ENCODE results near the gene TSTD1.
"Not testable (repeated sequence)": the region's sequence is repeated elsewhere in the genome, so short reads cannot be mapped to it uniquely, and the experiment has no call there.

Gene TSTD1

DNA sequence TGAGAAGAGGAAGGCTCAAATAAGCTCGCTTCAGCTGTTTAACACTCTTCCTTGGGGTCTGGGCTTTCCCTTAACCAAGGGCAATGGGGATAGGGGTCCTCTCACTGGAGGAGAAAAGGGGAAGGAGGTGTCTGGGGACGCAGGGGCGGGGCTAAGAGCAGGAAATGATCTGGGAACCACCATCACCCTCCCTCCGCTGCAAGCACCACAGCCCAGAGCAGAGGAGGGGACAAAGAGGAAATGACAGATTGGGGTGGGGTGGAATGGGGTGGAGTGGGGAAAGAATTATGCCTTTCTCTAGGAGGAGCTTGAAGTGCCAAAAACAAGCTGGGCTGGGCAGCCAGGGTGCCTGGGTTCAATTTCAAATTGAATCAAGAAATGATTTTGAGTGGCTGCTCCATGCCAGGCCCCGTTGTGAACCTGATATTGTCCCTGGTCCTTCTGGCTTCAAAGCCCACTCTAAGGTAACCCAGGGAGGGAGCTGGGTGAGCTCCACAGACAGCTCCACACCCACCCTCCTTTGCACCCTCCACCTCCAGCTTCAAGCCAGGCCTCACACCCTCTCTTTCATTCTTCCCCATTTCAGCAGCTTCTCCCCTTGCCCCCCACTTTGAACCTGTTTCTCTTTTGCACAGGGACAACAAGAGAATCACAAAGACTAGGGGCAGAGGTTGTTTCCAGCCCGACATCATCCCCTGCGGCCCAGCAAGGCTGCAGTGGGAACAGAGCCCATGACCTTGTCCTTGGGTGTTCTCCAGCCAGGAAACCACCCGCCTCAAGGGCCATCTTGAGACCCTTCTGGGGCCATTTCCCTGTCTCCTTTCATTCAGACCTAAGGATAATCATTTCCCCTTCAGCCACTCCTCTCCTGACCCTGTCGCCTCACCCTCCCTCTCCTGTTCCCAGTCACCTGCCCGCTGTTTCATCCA, 29.8 kb upstream of the TSTD1 start:
- DNase-seq (ENCODE audit: low spot score) = no peak

DNA sequence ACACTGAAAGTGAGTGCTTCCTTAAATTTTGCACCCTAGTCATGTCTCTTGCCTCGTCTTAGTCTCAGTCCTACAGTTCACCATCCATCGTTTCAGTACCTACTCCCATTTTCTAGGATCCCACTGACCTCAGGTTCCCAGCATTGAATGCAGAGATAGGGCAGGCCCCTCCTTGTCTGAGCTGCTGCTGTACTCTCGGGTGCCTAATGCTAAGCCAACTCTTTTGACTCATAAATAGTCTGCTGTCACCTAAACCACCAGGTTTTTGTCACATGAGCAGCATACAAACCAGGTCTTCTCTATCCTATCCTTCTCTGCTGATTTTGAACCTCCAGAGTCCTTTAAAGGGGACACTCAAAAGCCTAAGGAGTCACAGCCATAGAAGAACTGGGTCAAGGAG, 27.9 kb upstream of the TSTD1 start:
- DNase-seq (ENCODE audit: low spot score) = no peak

DNA sequence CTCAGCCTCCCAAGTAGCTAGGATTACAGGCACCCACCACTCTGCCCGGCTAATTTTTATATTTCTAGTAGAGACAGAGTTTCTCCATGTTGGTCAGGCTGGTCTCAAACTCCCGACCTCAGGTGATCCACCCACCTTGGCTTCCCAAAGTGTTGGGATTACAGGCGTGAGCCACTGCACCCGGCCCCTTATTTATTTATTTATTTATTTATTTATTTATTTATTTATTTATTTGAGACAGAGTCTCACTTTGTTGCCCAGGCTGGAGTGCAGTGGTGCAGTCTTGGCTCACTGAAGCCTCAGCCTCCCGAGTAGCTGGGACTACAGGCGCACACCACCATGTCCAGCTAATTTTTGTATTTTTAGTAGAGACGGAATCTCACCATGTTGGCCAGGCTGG, 26.9 kb upstream of the TSTD1 start:
- DNase-seq (ENCODE audit: low spot score) = not testable (repeated sequence)

DNA sequence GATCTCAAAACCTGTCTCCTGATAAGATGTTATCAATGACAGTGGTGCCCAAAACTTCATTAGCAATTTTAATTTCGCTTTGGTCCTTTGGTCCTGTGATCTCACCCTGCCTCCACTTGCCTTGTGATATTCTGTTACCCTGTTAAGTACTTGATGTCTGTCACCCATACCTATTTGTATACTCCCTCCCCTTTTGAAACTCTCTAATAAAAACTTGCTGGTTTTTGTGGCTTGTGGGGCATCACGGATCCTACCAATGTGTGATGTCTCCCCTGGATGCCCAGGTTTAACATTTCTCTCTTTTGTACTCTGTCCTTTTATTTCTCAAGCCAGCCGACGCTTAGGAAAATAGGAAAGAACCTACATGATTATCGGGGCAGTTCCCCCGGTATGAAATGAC, 25.2 kb upstream of the TSTD1 start:
- DNase-seq (ENCODE audit: low spot score) = not testable (repeated sequence)

DNA sequence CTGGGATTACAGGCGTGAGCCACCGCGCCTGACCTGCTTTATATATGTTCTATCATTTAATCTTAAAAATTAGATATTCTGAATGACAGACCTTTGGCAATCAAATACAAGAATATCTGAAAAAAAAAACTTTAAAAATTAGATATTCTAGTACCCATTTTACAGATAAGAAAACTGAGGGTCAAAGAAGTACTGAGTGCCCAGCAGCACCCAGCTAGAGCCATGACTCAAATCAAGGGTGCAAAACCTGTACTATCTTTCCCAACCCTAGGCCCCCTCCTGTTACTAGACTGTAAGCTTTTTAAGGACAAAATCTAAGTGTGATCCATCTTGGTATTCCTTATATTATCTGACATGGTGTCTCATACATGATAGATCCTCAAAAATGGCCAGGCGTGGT, 22.7 kb upstream of the TSTD1 start:
- no peak for DNase-seq (ENCODE audit: low spot score)

DNA sequence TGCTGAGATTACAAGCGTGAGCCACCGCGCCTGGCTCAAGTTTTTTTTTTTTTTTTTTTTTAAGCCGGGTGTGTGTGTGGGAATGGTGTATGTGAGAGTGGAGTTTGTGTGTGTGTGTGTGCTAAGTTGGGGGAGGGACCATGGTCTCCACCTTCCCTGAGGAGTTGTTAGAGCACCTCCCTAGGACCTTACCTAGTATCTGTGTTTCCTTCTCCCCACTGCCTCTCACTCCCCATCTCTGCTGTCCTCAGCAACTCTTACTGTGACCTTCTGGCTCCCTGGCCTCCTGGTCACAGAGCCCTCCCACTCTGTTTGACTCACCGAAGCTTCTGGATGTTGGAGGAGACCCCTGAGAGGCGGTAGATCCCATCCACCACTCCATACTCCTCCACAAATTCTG, 20.5 kb upstream of the TSTD1 start:
- DNase-seq (ENCODE audit: low spot score) = no peak

DNA sequence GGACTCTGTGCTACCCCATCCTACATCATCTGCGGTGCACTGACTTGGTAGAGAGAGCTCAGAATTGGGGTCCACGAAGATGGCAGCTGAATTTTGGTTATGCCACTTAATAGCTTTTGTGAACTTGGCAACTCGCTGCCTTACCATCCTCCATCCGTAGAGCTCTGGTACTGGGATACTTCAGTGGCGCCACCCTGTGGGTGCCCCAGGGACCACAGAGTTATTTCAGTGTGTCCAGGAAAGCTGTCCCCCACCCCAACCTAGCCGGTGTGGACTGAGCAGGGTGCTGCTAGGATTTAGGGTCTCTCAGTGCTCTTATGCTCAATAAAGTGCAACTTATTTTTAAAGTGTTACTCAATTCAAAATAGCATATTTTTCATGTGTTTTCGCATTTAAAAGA, 16.0 kb upstream of the TSTD1 start:
- DNase-seq (ENCODE audit: low spot score) = no peak

DNA sequence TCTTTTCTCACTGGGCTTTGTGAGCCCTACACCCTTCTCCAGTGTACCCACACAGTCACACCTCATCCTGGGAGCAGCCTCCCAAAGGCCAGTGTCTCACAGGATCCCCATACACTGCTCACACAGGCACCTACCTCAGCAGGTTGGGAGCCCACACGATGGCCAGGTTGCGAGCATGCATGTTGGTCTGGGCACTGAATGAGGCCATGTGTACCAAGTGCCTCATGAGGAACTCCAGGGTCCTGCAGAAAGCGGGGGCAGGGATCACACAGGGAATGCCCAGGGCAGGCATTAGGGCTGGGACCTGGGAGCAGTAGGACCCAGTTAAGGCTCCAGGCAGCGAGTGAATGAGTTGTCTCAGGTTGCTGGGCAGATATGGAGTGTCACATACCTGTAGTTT, 15.5 kb upstream of the TSTD1 start:
- no peak for DNase-seq (ENCODE audit: low spot score)

DNA sequence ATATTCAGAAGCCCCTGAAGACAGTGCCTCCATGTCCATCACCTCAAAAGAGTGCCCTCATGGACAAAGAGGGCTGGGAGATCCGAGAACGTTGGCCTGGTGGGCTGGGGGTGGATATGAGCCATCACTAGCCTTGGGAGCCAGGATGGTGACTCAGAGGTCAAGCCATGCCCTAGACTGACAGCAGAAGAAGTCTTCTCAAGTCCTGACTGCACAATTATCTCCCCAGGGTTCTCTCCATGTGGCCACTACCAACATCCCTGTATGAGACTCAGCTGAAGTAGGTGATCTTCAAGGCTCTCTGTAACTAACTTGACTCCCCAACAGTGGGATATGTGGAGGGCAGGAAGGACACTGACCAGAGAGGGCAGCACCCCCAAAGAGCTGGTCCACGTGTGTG, 14.1 kb upstream of the TSTD1 start:
- no peak for DNase-seq (ENCODE audit: low spot score)

DNA sequence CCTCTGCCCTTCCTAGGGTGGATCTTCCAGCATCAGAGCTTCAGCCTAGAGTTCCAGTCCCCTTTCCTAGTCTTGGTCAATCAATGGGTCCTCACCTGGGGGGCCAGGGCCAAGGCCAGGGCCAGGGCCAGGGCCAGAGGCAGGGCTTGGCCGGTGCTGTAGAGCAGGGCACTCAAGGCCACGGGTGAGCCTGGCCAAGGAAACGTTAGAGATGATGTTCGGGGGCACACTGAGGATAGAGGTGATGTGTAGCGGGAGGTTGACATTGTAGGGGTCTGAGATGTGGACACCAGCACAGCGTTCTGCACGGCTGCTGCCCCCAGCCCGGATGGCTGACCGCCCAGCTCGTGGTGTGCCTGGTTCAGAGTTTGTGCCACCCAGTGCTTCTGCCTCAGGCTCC, 12.5 kb upstream of the TSTD1 start:
- DNase-seq (ENCODE audit: low spot score) = no peak

DNA sequence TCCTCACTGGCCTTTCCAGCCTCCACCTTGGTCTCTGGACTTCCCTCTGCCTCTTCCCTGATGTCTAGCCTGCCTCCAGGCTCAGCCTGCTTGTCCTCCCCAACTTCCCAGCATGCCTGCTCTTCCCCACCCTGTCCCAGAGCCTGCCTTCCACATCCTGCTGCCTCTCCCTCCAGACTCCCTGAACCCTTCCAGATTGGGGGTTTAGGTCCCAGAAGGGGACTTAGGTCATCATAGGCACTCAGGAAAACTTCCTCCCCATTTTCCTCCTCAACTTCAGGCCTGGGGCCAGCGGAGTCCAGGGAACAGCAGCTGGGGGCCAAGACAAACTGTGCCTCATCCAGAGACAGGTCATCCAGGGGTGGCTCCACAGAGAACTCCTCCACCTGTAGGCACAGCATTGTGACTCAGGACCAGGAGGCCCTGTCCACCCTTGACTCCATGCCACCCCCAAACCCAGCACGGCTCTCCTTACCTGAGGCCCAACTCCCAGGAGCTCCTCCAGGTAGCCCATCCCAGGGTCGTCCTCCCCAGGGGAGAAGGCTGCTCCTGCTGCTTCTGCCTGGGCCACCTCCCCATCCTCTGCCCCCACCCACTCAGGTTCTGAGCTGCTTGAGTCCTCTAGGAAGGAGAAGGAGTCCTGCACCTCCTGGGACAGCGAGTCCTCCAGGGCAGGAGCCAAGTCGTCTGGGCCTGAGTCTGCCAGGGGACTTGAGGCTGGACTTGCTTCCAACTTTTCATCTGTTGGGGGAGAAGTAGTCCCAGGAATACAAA, 10.4 kb upstream of the TSTD1 start:
- no peak for DNase-seq (ENCODE audit: low spot score)

DNA sequence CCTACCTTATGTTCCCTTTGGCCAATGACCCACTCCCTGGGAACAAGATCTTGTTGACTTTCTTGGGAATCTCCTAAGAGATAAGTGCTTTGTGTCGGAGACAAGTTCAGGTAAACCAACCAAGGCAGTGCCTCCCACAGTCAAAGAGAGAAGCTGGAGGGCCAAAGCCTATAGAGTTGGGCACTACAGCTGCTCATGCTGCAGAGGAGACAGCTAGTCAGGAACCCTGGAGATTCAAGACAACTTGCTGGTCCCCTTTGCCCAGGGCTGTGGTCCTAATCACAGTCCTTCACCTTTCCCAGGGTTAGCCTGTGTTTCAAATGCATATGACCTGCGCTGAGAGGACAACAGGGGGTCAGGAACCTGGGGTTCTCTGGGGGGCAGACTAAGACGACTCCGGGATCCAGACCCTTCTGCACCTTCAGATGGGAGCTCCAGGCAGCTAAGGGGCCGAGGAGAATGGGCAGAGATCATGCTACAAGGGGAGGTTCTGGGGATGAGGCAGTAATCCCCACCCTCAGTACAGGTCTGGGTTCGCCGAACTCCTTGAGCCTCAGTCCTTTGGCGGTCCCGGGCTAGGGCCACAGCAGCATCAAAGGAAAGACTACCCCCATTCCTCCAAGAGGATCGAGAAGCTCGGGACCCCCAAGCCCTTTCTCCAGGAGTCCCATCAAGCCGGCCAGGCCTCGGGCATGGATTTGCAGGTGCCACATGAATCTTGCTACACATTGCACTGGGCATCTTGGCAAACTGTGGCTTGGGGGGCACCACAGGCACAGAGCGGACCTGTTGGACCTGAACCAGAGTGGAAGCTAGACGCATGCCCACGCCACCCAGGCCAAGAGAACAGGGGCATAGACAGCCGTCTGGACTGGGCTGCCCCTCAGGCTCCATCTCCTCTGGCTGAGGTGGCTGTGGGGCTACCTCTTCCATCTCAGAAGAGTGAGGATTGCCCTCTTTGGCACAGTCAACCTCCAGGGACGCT, 9.0 kb upstream of the TSTD1 start:
- DNase-seq (ENCODE audit: low spot score) = no peak

DNA sequence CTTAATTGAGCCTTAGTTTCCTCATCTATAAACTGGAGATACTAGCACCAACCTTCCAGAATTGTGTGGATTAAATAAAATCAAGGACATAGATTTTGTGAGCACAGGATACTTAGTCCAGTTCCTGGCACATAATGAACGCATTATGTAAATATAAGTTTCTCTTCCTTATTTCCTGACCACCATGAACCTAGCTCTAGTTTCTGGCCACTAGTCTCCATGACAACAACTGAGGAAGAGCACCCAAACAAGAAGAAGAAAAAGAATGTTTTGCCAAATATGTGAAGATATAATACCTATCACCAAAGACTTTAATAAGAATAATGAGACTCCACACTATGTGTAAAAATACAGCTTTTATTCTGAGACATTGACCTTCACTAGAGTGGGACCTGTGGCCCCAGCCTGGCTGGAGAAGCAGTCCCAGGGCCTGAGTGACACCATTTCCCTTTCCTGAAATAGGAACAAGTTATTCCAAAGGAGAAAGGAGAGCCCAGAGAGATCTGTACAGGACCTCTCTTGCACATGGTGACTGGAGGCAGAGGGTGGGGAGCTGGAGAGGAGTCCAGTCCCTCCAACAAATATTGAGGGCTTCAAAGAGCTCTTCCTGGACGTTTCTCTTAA, 8.0 kb upstream of the TSTD1 start:
- DNase-seq (ENCODE audit: low spot score) = no peak

DNA sequence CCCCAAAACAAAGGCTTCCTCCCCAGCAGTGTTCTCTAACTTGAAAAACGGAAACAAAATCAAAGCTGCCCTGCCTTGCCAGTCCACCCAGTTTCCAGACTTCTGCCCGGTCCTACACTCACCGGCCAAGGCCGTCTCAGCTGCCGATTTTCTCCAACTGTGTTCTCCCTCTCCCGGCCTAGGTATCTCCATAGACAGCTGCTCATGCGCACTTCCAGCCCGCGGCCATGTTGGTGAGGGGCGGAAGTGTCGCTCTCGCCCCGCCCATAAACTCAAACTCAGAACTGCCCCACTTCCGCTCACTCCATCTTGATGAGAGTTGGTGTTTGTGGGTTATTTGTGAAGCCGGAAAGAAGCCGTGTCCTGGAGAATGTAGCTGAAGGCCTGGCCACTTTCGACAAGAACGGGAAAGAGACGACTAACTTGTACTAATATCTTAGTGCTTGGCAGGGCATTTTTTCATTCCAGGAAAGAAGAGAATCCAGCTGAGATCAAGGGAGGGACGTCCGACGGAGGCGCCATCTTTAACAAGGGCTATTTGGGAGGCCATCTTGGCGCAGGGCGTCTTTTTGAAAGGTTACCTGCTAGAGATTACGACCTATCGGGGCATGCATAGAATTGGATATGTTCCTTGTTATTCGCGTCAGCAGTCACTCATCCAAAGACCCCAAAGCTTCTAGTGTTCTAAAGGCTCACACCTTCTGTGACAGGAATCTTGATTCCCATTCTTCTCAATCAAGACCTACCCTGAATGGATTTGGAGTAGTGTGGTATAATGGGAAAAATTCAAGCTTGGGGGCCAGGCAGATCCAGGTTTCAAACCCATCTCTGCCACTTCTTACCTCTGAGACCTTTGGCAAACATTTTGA, 7.2 kb upstream of the TSTD1 start, which contains the start of gene USF1:
Gene USF1, minus strand, starts transcription at position 242 of the 869 bp plus-strand sequence. CDS start 2,702 bp downstream, outside the sequence.
- peak; percentile 95 for DNase-seq (ENCODE audit: low spot score)

DNA sequence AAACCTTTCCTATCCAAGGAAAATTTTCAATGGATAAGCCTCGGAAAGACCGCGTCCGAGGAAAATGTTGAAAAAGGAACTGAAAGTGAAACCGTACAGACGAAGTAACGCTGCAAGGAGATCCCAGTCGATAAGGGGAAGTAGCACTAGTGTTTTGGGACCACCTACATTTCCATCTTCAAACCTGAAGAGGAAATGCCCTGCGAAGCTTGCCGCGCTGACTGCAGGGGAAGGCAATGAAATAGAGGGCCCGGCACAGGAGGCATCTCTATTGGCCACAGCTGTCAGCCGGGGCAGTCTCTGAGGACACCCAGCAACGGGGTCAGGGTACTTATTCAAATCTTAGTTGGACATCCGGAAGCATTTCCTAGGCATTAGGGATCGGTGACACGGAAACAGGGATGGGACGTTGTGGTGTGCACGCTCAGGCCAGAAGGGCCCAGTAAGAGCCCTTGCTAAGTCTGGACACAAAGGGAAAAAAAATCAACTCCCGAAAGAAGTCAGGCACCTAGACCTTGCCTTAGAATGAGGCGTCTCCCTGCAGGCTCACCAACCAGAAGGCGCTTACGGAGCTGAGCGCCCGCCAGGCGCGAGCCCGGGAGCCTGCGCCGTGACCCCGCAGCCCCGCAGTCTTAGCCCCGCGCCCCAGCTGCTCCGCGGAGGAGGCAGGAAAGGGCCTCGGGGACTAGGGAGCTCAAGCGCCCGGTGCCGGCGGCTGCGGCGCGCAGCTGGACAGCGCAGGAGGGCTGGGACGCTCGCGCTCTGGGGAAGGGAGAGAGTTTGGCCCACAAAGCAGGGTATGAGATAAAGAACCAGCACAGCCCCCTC, 6.4 kb upstream of the TSTD1 start:
- DNase-seq (ENCODE audit: low spot score) = peak; percentile 67

DNA sequence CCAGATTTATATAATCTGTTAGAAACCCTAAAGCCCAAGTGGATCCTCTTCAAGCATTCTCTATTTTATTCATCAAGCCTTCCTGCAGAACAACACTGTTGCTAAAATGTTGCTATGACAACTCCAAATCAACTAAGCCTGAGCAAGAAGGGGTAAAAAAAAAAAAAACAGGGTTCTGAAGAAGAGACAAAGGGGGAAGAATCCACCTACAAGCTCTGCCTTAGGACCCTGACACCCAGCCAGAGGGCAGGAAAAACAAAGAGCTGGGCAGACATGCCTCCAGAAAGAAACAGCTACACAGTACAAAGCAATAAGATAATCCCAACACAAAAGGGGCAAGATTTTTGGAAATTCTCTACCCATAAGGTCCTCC, 5.8 kb upstream of the TSTD1 start:
- DNase-seq (ENCODE audit: low spot score) = no peak

DNA sequence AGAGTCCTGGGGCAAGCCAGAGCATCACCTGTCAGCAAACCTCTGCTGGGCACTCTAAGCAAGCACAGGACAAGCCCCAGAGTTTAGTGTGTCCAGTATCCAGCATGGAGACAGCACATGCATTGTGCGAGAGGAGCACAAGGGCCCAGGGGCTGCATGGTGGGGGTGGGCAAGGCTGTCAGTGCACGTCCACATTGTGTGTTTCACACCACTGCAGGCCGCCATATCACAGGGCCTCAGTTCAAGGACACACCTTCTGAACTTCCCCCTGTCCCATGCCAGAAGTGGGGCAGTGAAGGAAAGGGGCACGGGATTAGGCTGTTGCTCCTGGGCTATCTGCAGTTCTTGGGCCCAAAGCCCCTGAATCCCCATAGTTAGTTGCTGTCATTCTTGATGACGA, 782 bp upstream of the TSTD1 start:
- DNase-seq (ENCODE audit: low spot score) = no peak

DNA sequence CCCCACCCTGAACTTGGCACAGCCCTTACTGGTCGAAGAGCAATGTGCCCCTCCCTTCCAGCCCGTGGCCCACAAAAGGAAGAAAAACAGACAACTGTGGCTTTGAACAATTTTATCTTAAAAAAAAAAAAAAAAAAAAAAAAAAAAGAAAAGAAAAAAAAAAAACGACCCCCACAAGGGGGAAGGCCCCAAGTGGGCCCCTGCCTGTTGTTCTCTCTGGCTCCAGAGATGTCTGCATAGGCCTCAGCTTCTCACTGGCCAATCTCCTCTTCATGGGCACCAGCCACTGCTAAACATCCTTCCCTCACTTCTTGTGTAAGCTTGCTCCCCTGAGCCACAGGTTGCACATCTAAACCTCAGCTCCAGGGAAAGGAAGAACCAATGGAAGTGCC, 386 bp upstream of the TSTD1 start:
- DNase-seq (ENCODE audit: low spot score) = no peak

DNA sequence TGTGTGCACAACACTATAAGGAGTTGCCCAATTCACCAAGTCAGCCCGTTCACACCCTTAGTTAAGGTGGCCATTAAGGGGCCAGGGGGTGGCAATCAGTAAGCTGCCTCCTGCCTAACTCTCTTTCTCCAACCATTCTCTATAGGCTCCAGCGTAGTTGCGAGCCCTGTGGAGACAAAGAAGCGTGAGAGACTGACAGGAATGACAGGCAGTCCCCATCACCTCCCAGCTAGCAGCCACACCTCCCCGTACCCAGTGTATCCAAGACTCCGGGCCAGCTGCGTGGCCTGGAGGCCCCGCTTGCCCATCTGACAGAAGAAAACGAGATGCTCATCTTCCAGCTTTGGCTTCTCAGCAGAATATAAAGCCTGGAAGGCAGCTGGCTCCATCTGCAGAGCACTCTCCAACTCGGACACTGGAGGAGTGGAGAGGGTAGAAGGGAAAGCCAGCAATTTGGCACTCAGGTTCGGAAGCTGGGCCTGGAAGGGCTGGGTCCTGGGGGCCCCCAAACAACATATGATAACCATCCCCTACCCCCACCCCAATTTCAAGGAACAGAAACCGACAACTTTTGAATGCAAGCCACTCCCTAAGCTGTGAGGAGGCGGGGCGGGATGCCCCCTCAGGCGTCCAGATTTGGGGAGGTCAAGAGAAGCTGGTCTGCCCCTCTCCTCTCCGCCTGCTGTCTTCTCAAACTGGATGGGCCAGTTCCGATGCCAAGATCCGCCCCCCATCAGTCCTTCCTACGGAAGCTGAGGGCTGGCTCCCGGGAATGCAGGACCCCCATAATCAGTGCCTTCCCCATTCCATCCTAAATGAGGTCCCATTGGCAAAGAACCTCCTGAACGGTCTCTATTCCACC, 872 bp downstream of the TSTD1 start:
- DNase-seq (ENCODE audit: low spot score) = no peak

All from SW480 (cell line).